HG03378 (cell line): ENCODE measurements around the gene HTR3B.
"Not testable (repeated sequence)": the region's sequence is repeated elsewhere in the genome, so short reads cannot be mapped to it uniquely, and the experiment has no call there.

Source experiments
- ATAC-seq: cut with Tn5 transposase; IDR thresholded peaks from one replicate; pipeline ENCODE4 v1.9.1; 2021; ENCODE audit warnings: mild to moderate bottlenecking, moderate library complexity; ENCODE audit not compliant: unreplicated experiment

The HTR3B gene, protein sequence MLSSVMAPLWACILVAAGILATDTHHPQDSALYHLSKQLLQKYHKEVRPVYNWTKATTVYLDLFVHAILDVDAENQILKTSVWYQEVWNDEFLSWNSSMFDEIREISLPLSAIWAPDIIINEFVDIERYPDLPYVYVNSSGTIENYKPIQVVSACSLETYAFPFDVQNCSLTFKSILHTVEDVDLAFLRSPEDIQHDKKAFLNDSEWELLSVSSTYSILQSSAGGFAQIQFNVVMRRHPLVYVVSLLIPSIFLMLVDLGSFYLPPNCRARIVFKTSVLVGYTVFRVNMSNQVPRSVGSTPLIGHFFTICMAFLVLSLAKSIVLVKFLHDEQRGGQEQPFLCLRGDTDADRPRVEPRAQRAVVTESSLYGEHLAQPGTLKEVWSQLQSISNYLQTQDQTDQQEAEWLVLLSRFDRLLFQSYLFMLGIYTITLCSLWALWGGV

DNA sequence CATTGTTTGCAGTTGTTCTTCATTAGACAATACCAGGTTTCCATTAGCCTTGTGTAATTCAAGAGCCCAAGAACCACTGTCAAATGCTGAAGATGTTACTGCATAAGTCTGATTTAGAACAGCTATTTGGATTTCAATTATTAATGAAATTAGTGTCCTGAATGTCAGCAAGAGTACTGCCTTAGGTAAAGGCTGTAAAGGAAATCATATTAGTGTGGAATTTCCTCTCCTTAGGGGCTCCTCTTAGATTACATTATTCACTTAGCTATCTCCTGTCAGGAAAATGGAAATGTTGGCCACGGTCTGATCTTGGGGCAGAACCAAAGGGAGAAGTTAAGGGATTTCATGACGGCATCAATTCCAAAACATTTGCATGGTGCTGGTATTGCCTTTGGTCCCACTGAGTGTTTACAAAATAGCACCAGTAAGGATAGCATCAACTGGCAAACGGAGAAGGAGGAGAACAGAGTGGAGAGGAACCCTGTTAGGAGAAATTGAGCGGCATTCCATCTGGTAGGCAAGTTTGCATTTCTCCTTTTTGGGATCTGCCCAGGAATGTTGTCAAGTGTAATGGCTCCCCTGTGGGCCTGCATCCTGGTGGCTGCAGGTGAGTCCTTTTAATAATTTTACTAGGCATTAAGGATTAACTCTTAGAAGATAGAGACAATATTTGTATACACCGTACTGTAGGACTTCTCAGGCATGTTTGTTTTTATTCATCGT lies at the start of gene HTR3B:
HTR3B (plus strand) TSS at position 418 of the 723 bp plus-strand sequence; CDS start at position 556, 138 bp downstream.
- ATAC-seq = no peak

DNA sequence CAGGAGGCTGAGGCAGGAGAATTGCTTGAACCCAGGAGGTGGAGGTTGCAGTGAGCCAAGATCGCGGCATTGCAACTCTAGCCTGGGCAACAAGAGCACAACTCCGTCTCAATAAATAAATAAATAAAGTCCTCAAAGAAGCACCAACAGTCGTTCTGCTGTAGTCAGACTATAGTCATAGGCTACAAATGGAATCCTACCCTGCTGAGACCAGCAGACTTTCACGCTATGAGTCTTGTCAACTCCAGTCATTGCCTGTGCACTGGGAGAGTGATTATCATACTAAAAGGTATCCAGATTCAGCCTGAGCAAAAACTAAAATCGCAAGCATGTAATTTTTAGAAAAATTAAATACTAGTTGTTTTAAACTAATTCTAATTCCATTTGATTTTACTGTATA lies 48.8 kb upstream of the HTR3B start:
- ATAC-seq = no peak

DNA sequence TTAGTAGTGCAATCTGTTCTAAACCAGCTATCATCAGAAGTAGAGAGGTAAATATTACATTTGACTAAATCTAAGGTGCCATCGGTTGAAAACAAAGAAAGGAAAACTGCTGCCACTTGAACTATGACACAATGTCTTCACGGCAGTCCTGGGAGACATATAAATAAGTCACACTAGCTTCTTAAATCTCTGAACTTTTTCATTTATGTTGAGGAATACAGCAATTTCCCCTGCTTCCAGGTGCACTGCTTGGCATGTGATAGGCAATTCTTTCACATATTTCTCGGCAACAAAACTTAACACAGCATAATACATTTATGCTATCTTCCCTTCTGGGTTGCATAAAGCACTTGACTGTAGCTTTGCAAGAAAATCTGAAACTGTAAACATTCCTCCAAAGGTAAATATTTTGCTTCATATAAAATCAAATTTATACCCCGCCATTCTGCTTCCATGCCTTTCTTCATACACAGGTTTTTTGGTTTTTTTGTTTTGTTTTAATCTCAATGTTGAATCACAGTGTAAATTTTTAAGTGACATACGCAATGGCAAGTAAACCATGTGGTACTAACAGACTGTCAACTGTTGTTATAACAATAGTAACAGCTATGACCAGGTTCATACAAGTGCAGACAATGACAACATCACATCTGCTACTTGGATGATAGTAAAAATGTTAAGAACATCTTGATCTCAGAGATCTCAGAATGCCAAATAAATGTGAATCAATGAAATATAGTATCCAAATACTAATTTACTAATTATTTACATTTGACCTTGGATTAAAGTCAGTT lies 47.4 kb upstream of the HTR3B start:
- ATAC-seq = no peak

DNA sequence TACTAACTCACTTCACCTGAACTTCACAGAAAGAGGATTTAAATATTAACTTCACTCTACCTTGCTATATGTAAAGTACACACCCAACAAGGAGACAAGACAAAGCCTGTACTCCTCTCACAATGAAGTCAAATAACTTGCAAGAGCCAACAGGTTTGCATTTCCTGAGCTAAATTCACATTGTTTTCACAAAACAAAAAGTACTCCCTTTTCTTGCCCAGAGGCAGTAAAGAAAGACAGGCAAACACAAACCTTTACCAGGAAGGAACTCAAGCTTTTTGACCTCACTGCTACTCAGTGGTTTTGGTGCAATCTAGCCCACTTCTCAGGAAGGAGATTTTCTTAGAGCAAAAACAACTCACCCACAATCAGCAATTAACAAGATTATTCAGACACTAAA lies 44.9 kb upstream of the HTR3B start:
- no peak for ATAC-seq

DNA sequence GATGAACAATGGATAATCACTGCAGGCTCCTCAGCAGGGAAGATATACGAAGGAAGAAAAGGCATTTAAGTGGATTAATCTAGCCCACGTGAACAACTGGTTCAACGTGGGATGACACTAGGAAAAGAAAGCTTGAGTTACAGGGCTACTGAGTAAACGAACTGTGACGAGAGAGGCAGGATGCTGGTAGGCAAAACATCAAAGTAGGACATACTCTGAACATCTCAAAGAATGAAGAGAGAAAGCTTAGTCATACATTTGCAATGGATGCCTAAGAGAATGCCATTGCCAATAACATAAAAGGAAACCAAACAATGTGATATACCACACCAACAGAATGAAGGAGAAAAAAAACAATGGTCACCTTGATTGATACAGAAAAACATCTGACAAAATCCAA lies 42.2 kb upstream of the HTR3B start:
- no peak for ATAC-seq

DNA sequence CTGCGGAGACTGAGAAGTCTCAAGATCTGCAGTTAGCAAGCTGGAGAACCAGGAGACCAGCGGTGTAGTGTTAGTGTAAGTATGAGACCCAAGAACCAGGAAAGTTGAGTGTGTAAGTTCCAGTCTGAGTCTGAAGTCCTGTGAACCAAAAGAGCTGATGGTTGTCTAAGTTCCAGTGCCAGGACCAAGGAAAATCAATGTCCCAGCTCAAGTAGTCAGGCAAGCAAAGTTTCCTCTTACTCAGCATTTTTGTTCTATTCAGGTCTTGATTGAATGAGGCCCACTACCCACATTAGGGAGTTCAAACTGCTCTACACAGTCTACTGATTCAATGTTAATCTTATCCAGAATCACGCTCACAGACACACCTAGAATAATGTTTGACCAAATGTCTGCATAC lies 40.2 kb upstream of the HTR3B start:
- ATAC-seq = no peak

DNA sequence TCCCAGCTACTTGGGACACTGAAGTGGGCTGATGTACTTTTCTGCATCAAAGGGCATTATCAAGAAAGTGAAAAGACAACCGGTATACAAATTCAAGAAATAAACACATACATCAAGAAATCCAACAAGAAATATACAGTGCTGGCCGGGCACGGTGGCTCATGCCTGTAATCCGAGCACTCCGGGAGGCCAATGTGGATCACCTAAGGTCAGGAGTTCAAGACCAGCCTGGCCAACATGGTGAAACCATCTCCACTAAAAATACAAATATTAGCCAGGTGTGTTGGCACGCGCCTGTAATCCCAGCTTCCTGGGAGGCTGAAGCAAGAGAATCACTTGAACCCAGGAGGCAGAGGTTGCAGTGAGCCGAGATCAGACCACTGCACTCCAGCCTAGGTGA lies 38.7 kb upstream of the HTR3B start:
- ATAC-seq = no peak

DNA sequence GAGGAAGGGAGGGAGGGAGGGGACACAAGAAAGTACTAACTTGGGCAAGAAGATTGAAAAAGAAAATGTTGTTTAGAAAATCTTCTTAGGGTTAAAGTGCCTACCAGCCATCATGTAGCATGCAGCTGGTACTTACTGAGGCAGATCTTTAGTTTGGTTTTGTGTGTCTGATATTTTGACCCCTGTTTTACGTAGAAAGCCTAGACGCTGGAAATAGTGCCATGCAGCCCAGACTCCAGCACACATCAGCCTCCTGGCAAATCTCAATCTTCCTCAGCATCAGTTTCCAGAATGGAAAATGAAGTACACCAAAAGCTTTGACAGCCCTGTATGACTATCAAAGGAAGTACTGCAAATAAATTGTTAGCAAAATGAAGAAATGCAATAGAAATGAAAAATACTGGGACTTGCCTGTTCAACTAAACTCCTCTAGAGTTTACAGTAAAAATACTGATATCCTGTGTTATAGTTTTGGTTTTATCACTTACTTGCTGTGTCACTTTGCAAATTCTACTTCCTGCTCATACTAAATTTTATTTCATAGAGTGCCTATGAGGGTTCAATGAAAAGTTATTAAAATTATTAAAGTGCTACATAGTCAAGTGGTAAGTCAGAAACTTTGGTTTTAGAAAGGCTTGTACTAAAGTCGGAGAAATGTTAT lies 36.6 kb upstream of the HTR3B start:
- ATAC-seq = no peak

DNA sequence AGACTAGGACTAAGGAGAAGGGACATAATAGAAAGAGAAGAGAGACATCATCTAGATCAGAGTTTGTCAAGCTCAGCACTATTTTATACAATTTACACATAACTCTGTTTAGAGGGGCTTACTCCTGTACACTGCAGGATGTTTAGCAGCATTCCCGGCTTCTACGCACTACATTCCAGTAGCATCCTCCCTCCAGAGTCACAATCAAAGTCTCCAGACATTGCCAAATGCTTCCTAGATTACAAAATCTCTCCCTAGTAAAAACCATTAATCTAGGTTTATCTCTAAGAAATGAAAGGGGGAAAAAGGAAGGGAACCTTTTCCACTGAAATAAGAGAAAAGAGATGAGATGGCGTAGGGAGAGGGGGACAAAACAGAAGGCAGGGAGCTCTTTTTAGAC lies 33.3 kb upstream of the HTR3B start:
- ATAC-seq = no peak

DNA sequence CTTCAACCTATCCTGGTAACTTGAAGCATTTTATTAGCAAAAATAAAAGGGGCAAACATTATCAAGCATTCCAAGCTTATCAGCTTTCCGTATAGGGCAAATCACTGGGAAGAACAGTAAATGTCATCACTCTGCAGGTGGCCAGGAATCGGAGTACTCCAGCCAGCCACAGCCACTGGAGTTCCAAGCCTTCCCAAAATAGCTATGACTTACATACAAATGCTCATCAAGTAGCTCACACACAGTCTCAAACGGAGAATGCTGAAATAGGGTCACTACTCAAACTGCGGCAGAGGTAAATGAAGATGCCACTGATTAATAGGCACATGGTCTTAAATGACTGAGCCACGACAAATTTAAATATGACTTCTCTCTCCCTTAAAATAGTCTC lies 31.4 kb upstream of the HTR3B start:
- no peak for ATAC-seq

DNA sequence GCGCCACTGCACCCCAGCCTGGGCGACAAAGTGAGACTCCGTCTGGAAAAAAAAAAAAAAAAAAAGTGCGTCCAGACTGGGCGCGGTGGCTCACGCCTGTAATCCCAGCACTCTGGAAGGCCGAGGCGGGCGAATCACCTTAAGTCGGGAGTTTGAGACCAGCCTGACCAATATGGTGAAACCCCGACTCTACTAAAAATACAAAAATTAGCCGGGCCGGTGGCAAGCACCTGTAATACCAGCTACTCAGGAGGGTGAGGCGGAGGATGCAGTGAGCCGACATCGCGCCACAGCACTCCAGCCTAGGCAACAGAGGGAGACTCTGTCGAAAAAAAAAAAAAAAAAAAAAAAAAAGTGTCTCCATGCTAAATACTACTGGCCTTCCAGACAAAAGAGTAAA lies 30.5 kb upstream of the HTR3B start:
- no peak for ATAC-seq

DNA sequence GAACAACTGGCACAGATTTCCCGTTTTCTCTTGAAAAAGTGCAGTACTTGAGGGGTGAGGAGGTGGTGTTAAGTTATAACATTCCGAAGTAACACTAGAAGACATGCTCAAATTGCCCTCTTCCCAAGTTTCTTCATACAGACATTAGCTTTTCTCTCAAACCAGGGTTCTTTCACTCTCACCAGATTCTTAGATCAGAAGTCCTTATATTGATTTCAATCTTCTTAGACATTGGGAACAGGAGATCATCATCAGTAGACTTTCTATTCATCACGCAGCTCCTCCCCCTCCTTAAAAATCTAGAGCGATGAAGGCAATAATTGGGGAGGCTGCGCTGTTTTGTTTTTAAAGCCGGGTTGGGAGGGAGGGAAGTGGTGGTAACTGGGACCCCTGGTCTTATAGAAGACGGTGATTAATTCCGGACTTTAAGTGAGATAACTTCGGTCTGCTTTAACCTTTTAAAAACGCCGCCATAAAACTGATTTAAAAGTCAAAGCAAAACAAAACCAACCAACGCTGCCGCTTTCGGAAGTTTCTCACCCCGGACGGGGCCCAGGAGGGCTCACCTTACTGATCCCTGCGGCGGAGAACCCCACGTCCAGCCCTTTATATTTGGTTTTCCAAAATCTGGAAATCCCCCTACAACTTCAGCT lies 29.9 kb upstream of the HTR3B start:
- ATAC-seq = peak; percentile 33

DNA sequence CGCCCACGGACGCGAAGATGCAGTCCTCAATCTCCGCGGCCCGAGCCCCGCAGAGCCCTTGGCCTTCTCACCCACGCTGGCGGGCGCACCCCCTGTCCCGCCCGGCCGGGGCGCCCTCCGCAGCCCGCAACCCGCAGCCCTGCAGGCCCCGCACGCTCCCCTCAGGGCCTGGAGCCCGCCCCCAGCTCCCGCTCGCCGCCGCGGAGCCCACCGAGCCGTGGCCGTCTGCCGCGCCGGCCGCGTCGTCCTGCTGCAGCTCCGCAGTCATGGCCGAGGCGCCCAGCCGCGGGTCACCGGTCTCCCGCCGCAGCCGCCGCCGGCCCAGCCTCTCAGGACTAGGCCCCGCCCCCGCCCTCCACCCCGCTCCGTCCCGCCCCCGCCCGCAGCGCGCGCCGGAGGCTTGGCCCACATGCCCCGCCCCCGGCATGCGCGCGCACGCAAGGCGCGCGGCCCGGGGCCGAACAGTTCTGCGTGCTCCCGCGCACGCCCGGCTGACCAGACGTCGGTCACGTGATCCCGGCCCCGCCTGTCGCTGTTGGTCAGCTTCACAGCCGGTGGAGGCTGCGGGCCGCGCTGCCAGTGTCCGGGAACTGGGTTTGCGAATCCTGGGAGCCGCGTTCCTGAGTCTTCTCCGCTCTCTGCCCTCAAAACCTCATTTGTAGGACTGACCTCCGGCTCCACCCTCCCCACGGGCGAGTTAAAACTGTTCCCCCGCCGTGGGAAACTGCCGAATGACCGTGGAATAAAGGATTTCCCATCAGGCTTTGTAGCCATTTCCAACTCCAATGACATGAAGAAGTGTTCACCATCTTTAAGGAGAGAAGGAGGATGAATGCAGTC lies 29.1 kb upstream of the HTR3B start, which contains the start of gene USP28:
USP28 (minus strand) TSS at position 339 of the 840 bp plus-strand sequence; CDS start at position 268, 71 bp downstream.
- ATAC-seq = peak; percentile 59

DNA sequence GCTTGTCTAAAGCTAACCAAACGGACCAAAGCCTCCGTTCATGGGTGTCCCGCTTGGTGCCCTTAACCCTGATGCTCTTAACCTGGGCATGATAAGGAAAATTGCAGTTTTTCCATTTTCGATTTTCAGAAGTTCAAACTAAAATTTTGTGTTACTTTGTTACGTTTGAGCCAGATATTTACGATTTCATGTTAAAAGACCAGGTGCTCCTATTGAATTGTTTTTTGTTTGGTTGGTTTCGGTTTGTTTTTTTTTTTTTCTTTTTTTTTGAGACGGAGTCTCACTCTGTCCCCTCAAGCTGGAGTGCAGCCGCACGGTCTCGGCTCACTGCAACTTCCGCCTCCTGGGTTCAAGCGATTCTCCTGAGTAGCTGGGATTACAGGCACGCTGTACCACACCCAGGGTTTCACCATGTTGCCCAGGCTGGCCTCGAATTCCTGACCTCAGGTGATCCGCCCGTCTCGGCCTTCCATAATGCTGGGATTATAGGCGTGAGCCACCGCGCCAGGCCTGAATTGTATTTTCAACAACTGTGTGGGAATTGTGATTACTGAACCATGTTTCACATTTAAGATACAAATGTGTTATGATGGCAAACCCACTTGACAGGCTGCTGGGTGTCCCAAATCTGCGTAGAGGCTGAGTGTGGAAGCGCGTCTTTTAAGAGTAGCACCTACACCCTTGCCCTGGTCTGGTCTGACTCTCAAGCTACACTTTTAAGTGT lies 28.4 kb upstream of the HTR3B start:
- no peak for ATAC-seq

DNA sequence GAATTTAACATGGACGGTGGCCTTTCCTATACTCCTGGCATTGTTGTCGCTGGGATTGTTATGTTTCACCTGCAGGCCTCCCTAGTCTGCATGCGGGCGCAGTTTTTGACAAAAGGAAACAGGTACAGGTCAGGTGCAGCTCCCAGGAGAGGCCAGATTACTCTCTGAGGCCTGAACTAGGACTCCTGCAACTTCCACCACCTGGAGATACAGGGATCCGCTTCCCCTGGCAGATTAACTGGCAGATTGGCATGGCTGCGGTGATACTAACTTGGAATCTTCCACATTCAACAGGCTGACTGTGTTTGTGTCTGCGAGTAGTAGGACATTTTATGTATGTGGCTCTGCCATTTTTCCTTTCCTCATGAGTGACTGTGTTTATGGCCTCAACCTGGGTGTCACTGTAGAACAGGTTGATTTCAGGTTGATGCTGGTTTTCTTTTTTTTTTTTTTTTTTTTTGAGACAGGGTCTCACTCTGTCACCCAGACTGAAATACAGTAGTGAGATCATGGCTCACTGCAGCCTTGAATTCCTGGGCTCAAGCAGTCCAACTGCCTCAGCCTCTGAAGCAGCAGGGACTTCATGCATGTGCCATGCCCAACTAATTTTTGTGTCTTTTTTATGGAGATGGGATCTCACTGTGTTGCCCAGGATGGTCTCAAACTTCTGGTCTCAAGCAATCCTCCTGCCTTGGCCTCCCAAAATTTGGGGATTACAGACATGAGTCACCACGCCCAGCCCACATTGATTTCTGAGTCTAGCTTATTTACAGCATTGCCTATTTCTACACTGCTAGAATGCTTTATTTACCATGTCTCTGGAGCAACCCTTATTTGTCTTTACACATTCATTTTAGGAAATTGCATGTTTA lies 27.6 kb upstream of the HTR3B start:
- ATAC-seq = no peak

DNA sequence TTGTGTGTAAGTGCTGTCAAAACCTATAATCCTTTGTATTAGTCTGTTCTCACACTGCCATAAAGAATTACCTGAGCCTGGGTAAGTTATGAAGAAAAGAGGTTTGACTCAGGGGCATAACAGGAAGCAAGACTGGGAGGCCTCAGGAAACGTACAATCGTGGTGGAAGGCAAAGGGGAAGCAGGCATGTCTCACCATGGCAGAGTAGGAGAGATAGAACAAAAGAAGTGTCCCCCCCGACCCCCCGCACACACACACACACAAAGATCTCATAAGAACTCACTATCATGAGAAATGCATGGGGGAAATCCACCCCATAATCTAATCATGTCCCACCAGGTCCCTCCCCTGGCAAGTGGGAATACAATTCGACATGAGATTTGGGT lies 26.9 kb upstream of the HTR3B start:
- ATAC-seq = no peak

DNA sequence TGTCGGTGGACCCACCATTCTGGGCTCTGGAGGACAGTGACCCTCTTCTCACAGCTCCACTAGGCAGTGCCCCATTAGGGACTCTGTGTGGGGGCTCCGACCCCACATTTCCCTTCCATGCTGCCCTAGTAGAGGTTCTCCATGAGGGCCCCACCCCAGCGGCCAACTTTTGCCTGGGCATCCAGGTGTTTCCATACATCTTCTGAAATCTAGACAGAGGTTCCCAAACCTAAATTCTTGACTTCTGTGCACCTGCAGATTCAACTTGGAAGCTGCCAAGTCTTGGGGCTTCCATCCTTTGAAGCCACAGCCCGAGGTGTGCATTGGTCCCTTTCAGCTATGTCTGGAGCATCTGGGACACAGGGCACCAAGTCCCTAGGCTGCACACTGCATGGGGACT lies 25.1 kb upstream of the HTR3B start:
- not testable (repeated sequence) for ATAC-seq

DNA sequence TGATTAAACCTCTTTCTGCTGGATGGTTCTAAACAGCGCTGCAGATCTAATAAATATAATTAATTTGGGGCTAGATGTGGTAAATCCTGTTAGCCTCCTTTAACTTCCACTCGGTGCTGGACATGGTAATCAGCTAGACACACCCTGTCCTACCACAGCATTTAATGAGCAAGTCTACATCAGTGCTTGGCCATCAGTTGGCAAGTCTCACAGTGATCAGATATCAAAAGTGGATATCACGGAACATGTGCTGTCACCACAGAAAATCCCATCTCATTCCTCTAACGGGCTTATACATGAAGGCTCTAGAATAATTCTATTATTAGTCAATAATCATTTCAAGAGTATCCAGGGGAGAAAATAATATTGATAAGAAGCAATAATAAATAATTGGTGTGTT lies 23.6 kb upstream of the HTR3B start:
- no peak for ATAC-seq
